GM19023 (cell line): Measurements from ENCODE around the gene NETO2.
"Not testable (repeated sequence)": the region's sequence is repeated elsewhere in the genome, so short reads cannot be mapped to it uniquely, and the experiment has no call there.

Experiments
- ATAC-seq: cut with Tn5 transposase; IDR thresholded peaks from one replicate; pipeline ENCODE4 v1.9.1; 2021; ENCODE audit warnings: mild to moderate bottlenecking, moderate library complexity; ENCODE audit not compliant: unreplicated experiment

Gene NETO2

DNA sequence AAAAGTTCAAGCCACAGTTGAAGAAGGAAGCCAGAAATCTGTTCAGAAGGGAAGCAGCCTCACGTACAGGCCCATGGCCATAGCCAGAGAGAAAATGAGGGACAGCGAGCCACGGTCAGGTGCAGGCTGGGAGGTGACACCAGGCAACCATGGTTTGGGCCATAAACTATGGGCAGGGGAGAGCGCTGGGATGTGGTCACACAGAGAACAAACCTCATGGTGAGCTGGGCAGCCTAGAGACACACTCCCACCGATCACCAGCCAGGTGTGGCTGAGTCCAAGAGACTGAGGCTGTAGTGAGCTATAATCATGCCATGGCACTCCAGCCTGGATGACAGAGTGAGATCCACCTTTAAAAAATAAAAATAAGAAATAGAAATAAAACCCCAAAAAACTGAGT lies 76.5 kb downstream of the NETO2 start:
- no peak for ATAC-seq

DNA sequence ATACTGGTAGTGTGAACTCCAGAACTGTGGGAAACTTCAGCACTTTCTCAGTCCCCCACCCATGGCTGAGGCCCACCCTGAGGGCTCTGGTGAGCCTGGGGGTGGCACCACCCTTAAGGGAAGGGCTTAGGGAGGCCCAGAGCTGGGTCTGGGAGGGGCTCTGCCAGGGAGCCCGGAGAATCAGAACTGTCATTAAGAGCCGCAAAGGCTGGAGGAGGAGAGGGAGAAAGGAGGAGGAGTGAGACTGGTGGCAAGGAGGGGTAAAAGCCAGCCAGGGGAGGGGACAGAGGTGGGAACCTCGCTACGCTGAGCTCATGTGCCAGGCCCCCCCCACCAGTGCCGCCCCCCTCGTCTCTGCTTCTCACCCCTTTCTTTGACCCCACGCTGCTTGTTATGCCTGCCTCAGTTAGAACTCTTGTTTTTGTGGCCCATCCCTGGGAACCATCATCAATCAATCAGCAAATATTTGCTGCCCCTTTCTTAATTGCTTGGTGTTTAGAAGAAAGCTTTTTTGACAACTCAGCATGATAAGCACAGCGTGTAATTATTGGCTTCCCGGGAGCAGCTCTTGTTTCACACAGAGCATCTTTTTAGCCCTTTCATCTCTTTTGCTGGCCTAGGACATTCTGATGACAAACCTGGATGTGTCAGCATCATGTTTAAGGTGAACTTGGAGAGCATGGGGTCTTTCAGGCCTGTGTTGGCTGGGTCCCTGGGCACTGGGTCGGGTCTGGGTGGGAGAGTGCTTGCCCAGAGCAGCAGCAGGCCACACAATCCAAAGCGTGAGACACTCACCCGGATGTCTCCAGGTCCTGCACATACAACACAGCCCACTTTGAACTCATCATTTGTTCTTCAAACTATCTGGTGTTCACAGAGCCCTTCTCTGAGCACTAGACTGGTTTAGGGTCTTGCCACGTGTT lies 77.7 kb downstream of the NETO2 start:
- no peak for ATAC-seq

DNA sequence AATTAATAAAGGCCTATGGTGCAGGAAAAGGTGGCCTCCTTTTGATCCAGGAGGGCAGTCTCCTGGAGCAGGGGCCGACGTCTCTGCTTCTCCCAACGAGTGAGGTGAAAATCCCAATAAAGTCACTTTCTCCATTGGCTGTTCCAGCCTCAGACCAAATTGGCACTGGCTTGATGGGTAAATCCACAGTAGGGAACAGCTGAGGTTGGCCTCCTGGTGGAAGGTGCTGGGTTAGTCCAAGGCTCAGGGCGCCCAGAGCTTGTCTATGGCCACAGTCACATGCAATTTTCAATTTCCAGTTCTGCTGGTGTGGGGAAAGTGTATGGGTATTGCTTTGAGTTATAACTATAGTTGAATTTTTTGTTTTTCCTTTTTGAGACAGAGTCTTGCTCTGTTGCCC lies 79.0 kb downstream of the NETO2 start:
- ATAC-seq, result no peak

DNA sequence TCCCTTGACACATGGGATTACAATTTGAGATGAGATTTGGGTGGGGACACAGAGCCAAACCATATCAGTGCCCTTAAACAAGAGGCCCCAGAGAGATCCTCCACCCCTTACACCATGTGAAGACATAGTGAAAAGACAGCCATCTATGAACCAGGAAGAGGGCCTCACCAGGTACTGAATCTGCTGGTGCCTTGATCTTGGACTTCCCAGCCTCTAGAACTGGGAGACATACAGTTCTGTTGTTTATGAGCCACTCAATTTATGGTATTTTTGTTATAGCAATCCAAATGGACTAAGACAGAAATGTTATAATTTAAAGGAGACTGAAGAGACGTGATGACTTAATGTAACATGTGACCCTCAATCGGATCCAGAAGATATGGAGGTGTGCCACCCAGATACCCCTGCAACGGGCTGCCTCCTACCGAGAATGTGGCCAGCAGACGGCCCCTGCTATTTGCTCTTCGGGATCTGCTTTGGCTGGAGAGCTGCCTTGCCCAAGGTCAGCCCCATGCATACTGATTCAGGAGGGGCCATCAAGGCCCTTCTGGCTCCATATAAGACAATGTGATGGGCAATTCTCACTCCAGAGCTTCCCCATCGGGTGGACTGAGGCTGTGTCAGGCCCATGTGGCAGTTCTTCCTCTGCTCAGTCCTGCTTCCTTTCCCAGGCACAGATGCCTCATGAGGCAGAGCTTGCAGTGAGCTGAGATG lies 80.6 kb downstream of the NETO2 start:
- no peak for ATAC-seq

DNA sequence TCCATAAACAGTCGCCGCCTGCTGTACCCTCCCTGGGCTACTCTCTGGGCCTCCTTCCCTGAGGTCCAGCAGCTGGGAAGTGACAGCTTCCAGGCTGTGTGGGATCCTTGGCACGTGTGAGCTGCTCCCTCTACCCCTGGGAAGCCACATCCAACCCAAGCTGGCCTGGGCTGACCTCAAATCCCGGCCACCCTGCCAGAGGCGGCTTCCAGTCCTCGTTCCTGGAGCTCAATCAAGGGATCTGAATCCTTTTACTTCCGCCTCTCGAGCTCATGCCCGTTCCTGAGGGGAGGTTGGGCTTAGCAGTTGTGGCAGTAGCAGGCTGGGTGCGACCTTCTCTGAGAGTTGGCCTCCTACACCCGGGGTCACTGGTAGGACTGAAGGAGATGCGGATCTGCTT lies 82.5 kb downstream of the NETO2 start:
- no peak for ATAC-seq

DNA sequence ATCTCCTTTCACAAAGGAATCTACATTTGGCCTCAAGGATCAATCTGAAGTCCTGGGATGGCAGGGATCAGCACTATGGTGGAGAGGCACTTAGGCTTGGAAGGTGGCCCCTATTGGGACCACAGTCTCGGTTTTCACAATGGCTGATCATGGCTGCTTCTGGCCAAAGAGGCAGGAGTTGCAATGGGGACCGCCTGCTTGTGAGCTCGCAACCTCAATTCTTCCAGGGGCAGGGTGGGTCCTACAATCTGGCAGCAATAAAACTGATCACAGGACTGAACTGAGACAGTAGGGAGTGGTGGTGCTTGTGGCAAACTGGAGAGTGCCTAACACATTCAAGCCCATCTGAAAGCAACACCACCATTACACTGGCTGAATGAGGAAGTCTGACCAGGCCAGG lies 83.1 kb downstream of the NETO2 start:
- ATAC-seq, result no peak

DNA sequence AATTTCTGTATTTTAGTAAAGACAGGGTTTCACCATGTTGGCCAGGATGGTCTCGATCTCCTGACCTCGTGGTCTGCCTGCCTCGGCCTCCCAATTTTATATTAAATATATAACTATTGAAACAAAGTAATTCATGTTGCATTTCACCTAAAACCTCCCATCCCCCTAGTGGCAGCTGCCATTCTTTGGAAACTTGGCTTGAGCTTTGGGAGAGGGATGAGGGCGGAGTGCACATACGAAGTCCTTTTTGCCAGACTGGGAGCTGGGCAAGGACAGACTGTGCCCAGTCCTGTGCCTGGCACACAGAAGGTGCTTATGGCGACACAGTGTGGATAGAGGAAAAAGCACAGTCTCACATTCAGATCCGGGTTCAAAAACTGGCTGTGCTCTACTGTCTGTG lies 83.8 kb downstream of the NETO2 start:
- ATAC-seq, result no peak

DNA sequence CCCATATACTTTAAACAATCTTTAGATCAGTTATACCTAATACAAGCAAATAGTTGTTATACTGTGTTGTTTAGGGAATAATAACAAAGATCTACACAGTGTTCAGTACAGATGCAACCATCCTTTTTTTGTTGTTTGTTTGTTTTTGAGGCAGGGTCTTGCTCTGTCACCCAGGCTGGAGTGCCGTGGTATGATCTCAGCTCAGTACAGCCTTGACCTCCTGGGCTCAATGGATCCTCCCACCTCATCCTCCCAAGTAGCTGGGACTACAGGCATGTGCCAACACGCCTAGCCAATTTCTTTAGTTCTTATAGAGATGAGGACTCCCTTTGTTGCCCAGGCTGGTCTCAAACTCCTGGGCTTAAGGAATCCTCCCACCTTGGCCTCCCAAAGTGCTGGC lies 84.6 kb downstream of the NETO2 start:
- not testable (repeated sequence) for ATAC-seq

DNA sequence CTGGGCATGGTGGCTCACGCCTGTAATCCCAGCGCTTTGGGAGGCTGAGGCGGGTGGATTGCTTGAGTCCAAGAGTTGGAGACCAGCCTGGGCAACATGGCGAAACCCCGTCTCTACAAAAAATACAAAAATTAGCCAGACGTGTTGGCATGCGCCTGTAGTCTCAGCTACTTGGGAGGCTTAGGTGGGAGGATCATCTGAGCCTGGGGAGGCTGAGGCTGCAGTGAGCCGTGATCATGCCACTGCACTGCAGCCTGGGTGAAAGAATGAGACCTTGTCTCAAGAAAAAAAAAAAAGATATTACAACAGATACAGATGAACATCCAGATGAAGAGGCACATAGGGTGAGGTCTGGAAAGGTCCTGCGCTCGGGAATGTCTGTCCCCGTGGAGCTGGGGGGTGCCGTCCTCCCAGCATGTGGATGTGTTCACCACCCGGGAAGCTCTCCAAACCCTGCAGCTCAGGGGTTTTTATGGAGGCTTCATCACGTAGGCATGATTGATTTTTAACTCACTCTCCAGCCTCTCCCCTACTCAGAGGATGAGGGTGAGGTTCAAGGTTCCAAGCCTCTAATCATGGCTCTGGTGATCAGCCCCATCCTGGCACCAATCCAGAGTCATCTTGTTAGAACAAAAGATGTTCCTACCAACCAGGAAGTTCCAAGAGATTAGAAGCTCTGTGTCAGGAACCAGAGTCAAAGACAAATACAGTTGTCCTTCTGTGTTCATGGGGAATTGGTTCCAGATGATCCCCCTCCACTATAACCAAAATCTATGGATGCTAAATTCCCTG lies 85.3 kb downstream of the NETO2 start:
- ATAC-seq, result no peak

DNA sequence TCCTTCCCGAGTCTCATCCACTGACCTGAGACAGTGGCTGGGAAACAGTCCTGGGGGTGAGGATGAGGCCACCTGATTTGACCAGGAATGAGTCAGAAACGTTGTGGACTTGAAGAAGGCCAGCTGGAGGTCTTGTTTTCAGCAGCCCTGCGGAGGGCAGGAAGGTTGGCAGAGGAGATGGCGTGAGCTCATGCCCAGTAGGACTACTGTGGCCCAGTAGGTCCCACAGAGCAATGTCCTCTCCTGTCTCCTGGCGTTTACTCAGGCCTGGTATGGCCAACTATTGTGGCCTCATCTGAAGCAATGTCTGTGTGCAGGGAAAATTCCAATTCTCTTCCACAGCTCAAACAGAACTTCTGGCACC lies 86.1 kb downstream of the NETO2 start:
- ATAC-seq, result no peak

DNA sequence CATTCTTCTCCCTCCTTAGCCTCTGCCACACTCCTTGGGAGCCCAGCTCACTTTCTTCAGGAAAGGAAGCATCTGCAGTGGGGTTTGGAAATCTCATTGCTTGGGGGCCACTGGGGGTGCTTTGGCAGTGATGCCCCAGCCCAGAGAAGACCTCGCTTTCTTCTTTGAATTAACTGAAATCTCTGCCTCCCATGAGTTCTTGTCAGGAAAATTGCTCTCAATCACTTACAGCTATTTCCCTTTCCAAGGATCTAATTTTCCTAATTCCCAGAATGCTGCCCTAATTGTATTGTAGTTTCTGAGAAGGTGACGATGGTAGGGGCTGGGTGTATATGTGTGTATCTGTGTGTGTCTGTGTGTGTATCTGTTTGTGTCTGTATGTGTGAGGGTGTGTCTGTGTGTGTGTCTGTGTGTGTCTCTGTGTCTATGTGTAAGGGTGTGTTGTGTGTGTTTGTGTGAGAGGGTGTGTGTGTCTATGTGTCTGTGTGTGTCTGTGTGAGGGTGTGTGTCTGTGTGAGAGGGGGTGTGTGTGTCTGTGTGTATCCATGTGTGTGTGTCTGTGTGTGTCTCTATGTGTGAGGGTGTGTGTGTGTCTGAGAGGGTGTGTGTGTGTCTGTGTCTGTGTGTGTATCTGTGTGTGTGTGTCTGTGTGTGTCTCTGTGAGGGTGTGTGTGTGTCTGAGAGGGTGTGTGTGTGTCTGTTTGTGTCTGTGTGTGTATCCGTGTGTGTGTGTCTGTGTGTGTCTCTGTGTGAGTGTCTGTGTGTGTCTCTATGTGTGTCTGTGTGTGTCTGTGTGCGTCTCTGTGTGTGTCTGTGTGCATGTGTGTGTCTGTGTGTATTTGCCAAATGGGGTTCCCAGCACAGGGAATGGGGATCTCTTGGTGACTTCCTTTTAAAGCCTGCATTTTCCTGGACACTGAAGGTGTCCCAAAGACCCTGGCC lies 86.8 kb downstream of the NETO2 start:
- no peak for ATAC-seq

DNA sequence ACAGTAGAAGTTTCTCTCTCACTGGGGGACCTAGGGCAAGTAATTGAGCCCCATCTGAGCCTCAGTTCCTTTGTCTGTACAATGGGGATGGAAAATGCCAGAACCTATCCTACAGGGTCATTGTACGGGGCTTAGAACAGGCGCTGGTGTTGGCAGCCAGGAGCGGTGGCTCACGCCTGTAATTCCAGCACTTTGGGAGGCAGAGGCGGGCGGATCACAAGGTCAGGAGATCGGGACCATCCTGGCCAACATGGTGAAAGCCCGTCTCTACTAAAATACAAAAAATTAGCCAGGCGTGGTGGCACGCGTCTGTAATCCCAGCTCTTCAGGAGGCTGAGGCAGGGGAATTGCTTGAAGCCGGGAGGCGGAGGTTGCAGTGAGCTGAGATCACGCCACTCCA lies 87.7 kb downstream of the NETO2 start:
- ATAC-seq, result not testable (repeated sequence)

DNA sequence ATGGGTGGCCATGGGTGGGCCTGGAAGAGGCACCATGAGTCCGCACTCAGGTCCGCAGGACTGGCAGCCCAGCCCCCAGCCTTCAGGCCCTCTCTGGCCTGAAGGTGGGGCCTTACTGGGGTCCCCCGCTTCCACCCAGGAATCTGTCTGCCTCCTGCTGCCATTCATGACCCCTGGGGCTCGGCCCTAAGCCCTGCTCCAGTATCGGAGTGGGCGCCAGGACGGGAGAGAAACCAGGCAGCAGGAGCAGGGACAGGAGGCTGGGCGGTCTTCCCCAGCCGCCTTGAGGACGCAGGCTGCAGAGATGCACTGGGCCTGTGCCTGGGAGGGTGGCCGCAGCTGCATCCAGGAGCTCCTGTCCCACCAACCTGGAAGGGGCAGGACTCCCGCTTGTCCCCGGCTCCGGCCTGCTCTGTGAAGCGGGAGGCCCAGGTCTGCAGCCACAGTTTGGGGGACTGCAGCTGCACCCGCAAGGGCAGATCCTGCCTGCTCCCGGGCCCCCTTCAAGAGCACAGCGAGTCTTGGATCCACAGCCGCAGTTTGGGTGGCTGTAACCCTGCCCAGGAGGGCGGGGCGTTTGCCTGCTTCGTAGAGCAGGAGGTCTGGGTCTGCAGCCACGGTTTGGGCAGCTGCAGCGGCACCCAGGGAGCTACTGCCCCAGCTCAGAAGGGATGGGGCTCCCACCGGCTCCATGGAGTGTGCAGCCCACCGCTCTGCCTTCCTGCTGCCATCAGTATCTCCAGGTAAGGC lies 88.4 kb downstream of the NETO2 start:
- ATAC-seq, result no peak

DNA sequence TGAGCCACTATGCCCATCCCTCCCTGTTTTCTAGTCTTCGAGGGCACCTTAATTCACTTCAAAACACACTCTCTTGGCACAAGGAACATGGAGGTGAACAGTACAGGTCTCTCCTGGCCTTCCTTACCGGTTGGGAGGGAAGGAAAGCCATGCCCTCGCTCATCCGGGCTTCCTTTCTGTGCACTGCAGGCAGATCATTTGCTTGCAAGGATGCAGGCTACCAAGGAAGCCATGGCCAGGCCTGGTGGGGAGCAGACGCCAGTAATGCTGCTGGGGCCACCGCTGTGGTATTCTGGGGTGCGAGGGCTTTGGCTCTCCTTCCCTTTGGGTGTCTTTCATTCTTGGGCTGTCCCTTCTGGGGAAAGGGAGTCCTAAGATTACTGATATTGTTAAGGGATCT lies 89.4 kb downstream of the NETO2 start:
- ATAC-seq, result no peak

DNA sequence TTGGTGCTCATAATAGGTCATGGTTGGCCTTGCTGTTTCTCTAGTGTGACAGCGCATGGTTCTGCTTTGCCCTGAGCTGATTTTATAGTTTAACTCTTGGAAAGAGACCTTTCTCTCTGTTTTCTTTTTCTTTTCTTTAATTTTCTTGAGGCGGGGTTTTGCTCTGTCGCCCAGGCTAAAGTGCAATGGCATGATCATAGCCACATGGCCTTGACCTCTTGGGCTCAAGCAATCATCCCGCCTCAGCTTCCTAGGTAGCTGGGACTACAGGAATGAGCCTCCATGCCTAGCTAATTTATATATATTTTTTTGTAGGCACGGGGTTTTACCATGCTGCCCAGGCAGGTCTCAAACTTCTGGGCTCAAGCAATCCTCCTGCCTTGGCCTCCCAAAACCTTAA lies 89.8 kb downstream of the NETO2 start:
- ATAC-seq, result no peak

DNA sequence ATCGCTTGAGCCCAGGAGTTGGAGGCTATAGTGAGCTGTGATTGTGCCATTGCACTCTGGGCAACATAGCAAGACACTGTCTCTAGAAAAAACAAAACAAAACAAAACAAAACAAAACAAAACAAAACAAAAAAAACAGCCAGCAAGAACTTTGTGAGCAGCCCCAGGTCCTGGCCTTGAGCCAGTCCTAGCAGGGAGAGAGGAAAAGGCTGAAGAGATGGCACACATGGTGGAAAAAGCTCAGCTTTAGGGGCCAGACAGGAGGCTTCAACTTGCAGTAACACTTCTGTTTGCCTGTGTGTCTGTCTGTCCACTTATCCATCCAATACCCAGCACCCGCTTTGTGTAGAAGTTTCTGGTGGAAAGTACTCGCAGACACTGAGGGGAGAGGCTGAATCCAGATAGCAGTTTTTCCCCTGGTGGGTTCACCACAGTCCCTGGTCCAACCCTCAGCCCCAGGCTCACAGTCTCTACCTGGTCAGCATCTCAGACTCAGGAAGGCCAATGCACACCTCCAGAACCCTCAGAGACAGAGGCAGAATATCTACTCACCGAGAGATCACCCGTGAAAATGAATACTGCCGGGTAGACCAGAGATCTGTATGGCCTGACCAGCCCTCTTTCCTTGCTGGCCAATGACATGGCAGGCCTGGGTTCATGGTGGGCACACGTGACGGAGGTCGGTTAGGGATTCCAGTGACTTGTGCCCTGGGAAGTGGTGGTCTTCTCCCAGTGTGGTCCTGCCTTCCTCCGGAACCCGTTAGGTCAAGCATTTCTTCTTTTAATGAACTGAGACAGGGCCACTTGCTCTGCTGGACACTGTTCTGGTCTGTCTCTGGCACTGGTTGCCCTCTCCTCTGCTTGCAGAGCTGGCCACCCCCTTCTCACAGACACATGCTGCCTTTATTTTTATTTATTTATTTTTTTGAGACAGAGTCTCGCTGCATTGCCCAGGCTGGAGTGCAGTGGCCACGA lies 90.8 kb downstream of the NETO2 start:
- ATAC-seq, result no peak

DNA sequence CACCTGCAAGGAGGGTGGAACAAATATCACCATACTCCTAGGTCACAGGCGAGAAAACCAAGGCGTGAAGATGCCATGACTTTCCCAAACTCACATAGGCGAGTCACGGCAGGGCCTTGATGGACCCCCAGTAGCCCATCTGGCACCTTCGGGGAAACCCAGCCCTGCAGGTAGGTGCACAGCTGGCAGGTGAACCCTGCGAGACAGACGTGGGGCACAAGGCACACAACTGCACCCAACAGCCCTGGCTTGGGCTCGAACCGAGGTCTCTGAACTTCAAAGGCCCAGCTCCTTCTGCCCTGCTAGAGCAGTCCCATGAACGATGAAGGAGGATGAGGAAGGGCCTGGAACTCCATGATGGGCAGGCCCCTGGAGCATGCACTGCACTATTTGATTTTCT lies 92.7 kb downstream of the NETO2 start:
- ATAC-seq, result no peak

DNA sequence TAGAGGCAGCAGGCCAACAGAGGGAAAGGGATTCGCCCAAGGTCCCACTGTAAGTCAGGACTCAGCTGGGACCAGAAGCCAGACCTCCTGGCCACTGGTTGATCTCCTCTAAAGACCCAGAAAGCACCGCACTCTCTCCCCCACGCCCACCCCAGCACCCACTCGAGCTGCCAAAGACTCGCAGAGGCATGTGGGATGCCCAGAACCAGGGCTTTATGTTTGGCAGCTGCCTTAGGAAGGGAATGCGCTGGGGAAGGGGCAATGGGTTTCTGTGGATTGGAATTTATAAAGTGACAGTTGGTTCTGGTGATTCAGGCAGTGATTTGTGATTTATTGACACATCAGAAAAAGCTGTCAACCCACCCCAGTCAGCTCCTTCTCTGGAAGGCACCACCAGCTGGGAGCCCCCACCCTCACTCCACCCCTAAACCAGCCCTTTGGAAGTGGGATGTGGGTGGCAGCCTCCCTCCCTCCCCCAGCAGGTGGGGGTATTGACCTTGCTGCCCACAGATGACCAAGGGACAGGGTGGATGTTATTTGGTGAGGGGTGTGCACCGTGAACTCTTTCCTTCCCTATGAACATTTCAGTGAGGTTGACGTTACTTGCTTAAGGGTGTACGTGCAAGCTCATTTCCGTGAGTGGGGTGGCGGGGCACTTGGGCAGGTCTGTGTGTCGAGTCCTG lies 93.7 kb downstream of the NETO2 start:
- ATAC-seq, result no peak
